HG02642 (cell line): ENCODE data around the gene MSI2.
"Not testable (repeated sequence)": the region's sequence is repeated elsewhere in the genome, so short reads cannot be mapped to it uniquely, and the experiment has no call there.

Source experiments
- ATAC-seq: cut with Tn5 transposase; IDR thresholded peaks from one replicate; pipeline ENCODE4 v1.9.1; 2021; ENCODE audit warnings: mild to moderate bottlenecking; ENCODE audit not compliant: unreplicated experiment, poor library complexity

The MSI2 gene

DNA sequence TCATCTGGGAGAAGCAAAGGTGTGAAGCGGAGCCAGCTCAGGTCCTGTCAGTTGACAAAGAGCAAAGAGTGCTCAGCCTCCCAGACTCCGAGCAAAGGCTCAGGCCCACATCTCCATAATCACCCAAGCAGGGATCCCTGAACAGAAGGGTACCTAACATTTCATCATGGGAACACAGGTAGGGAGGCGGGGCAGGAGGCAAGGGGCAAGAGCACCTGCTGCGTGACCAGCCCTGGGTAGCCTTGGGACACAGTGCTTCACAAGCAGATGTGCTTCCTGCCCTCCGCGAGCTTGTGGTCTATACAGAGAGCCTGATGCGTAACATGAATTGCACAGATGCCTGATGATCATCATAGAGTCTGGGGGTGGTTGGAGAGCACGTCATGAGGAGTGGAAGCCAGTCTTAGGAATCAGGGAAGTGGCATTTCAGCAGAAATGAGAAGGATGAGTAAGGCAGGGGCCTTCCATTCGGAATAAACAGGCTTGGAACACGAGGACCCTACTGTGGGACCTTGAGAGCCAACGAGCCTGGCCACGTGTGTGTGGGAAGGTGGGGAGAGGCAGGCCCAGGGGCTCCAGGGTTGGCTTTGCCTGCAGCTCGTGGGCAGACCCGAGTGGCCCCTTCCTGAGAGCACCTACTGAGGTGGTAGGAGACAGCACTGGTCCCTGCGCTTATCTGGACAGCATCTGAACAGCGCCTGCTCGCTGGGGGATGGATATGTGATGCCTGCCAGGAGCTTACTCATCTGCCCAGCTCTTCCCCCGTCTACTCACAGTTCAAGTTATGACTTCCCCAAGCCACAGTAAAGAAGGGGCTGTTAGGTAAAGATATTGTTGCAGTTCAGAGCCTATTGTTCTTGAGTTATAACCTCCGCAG lies 363.0 kb downstream of the MSI2 start:
- no peak for ATAC-seq

DNA sequence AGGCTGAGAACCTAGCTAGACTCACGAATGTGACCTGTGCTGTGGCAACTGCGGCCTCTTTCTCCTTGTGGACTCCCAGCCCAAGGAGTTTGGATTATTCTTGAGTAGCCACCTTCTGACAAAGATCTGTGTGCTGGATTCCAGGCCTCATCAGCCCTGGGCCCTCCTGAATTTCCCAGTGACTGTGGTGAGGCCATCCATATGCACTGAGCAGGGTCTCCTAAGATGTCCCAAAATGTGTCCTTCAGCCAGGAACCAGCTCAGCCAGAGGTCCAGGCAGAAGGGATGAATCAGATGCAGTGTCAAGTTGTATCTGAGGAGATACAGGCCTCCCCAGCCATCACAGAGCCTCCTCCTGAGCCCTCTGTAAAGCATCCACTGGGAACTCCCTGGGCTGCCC lies 364.3 kb downstream of the MSI2 start:
- ATAC-seq: no peak

DNA sequence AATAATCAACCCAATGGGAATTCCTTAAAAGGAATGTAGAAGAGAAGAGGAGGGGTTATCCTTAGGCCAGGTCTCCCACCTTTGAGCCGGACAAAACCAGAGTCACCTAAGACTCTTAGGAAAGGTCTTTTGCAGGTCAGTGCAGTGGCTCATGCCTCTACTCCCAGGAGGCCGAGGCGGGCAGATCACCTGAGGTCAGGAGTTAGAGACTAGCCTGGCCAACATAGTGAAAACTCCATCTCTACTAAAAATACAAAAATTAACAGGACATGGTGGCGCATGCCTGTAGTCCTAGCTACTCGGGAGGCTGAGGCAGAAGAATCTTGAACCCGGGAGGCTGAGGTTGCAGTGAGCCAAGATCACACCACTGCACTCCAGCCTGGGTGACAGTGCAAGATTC lies 365.5 kb downstream of the MSI2 start:
- not testable (repeated sequence) for ATAC-seq

DNA sequence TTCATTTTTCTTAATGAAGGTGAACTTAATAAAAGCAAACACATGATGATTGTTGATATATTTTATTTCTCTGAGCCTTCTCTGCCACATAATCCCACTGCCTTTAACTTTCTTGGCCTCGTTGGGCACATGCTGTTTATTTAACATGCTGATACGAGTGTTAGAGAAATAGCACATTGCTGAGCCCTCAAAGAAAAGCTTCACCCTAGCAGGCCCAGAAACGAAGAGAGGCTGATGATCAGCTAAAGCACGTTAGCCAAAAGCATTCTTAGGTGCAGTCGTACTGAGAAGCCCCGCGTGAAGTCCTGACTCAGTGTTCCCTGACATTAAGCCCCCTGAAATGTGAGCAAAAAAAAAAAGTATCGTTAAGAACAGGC lies 366.0 kb downstream of the MSI2 start:
- ATAC-seq: no peak

DNA sequence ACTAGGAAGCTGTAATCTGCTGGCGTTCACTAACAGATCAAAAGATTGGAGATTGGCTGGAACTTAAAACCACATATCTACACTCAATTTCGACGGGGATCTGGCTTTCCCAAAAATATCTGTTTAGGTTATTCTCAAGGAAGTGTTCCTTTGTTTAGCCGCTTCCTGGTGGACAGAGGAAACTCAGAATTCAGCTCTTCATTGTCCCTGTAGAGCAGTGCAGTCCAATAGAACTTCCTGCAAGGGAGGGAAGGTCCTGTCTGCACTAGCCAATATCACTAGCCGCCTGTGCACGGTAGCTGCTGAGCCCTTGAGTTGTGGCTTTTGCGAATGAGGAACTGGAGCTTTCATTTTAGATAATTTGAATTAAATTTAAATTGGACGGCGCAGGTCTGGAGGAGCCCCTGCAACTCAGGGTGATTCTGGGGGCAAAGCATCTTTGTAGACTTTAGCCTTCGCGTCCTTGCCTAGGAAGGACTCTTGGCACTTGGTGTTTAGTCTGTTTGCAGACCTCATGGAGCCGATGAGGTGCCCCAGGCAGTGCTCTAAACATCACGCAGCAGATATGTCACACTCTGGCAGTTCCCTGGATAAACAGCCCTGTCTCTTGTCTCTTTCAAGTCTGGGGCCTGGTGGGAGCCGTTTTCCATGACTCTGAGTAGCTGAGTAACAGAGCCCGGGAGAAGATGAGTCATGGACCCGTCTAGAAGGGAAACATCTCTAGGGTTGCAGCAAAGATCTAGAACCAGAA lies 366.5 kb downstream of the MSI2 start:
- peak; percentile 75 for ATAC-seq

DNA sequence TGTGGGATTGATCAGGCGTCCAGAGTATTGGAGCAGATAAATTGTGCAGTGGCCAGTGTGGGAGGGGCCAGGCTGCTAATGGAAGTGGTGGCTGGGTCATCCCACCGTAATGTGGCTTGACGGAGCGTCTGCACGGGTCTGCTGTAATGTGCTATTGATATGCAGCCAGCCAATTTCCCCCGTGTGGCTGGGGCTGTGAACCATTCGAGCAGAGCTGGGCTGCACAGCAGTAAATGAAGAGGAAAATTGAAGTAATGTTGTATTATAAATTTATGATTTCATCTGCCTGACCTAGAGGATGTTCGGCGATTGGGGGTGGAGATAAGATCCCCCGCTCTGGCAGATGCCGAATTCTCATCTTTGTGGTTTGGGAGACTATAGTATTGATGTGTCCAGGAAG lies 367.3 kb downstream of the MSI2 start:
- ATAC-seq: no peak

DNA sequence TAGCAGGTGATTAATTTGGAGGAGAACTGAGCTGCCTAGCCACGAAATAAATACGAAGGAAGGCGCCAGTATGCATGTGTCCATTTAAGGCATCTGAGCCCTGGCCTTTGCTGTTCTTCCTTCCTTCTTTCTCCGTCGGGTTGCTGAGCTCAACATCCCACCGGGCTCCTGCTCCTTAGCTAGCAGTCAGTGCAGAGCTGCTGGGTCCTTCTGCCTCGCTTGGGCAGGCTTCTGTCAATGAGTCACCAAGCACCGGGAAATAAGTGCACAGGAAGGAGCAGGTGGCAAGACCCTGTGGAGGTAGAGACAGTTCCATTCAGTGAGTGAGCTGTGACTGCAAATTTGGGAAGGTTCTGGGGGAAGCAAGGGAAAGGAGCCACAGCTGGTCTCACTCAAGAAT lies 368.1 kb downstream of the MSI2 start:
- no peak for ATAC-seq

DNA sequence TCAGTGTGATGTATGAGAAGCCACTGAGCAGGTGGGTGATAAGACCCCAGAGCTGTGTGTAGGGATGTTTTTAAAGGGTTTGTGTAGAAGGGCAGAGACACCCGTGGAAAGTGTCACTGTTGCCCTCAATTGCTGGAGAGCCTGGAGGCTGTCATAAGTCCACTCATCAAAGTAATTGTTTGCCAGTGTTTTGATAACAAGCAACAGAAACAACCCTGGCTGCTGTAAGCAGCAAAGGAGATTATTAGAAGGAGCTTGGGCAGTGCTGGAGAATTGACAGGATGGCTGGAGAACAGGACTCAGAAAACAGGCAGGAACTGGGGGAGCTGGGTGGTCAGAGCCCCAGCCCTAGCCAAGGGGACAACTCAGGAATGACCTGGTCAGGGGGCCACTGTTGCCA lies 369.2 kb downstream of the MSI2 start:
- no peak for ATAC-seq

DNA sequence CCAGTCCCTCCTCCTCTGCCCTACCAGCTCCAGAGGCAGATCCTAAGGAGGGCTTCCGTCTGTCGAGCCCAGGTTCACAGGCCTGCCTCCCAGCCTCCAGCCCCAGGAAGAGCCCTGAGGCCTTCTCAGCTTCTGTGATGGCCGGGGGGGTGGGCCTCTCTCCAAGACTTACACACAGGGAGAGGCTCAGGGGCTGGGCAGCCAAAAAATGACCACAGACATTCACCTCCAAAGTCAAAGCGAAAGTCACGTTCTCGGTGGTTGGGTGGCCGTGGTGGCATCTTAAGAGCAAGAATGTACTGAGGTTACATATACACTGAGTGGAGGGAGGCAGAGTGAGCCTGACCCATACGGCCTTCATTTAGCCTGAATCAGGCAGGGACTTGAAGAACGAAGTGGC lies 369.6 kb downstream of the MSI2 start:
- ATAC-seq: no peak

DNA sequence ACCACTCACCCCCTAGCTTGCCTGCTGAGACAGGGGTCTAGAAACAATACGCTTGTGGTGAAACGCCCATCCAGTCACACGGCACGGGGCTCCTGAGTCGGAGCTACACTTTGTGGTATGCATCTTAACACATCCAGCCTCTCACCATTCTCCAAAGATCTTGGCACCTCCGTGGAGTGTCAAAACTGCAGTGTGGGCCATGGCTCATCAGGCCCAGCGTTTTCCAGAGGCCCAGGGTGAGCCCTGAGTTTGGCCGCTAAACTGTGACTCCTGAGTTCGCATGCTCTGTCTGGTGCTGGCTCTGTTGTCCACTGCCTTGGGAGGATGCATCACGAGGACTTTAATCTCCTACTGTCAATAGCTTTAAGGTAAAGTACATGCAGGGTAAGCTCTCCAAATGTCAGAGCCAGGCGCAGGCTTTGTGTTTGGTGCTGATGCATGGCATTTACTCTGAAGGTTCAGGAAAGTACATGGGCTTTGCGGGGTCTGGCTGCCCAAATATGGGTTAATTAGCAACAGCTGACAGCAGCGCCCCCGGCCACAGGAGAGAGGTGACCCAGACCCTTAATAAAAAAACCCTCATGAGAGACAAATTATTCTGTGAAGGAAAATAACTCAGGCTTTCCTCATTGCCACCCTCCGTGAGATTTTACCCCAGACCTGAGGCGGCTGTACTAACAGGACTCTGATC lies 370.3 kb downstream of the MSI2 start:
- no peak for ATAC-seq

DNA sequence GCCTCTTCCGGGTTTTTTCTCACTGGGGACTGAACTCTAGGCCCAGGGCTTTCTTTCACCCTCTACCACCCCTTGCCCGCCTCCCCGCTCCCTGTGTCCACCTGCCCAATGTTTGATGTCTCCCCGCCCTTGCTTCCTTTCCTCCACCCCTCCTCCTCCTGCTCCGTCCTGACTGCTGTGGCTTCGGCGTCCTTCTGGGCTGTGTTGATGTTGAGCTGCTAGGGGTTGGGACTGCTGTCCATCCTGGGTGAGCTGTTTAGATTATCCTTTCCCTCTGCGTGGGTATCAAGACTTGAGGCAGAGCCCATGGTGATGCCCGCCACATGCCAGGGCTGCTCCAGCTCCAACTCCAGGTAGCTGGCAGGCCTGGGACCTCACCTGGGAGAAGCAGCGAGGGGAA lies 371.3 kb downstream of the MSI2 start:
- ATAC-seq: no peak

DNA sequence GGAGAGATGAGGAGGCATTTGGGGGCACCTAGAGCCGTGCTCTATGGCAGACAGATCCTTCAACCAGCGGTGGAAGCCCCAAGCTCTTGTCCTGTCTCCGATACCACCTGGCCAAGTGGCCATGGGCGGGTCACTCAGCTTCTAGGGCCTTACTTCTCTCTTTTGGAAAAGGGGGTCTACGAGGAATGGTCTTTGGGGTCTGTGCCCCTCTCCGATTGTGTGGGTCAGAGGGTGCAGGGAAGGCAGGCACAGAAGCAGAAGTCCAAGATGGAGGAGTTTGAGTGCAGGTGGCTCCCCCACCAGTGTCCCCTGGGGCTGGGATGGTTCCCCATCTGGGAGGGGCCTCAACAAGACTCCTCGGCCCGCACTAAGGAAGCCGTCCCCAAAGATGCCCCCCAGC lies 372.1 kb downstream of the MSI2 start:
- no peak for ATAC-seq

DNA sequence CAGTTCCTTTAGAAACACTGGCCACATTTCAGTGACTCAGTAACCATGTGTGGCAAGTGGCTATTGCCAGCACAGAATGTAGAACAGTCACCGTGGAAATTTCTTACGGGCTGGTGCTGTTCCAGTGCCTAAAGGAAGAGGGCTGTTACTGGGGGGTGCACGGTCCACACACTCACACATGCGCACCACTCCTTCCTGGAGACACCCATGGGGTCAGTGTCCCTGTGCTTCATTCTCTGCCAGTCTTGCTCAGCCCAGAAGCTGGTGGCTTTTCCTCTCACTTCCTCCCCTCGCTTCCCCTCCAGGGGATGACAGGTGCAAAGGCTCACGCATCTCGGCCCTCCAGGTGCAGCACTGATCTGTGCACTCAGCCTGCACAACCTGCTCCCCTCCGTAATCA lies 373.1 kb downstream of the MSI2 start:
- peak; percentile 80 for ATAC-seq

DNA sequence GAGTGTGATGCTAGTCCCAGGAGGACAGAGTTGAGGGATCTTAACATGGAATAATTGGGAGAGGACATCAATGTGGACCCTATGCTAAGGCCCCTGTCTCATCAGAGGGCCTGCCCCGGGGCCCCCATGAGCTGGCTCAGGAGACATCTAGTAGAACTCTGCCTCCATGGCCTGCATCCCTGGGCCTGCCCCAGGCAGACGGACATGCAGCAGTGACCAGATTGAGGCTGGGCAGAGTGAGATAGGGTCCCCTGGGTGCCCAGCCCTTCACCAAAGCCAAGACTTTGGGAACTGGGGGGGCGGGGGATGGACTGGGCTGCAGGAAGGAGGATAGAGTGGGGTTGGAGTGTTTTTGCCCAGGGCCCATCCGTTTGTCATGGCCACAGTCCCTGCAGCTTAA lies 373.6 kb downstream of the MSI2 start:
- ATAC-seq: no peak

DNA sequence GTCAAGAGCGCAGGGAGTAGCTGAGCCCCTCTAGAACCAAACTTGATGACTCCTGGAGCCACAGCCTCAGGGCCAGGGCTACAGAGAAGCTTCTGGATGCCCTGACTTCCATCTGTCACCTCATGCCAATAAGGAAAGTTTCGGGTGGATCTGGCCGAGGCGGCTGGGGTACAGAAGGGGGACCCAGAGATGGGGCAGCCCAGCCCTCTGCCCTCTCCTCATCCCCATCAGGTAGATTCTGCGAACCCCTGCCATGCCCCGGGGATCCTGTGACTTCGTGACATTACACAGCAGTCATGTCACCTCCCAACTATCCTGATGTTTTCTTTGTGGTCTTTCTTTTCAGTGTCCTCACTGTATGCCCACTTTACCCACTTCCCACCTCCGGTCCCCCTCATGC lies 374.4 kb downstream of the MSI2 start:
- ATAC-seq: no peak

DNA sequence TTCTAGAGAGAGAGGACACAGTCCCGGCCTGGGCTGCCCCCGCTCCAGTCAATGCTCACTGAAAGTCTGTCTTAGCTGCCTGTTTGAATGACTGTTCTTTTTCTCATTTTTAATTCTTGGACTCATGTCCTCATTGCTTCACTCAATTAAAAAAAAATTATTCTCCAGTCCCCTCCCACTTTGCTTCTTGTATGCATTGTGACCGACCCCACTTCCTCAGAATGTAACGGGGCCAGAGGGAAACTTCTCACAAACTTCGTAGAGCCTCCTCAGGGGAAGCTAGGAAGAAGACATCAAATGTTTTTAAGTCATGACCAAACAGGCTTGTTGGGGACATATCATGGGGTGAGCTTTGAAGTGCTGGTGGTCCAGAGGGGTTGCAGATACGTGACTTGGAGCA lies 375.5 kb downstream of the MSI2 start:
- no peak for ATAC-seq

DNA sequence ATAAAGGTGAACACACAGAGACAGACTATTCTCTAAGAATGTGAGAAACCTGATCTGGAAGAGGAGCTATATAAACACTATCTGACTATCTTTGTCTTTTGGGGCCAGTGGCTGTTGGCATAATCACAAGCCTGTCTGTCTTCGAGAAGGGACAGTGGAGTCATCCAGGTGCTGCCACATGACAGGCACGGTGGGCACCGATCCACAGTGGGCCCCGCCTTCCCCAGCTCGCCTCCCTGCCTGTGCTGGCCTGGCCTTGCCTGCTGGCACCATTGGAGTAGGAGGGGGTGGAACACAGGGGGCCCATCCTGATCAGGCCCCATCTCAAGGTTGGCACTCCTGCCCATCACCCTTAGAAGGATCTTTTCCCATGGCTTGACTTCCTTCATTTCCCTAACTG lies 376.0 kb downstream of the MSI2 start:
- ATAC-seq: no peak

DNA sequence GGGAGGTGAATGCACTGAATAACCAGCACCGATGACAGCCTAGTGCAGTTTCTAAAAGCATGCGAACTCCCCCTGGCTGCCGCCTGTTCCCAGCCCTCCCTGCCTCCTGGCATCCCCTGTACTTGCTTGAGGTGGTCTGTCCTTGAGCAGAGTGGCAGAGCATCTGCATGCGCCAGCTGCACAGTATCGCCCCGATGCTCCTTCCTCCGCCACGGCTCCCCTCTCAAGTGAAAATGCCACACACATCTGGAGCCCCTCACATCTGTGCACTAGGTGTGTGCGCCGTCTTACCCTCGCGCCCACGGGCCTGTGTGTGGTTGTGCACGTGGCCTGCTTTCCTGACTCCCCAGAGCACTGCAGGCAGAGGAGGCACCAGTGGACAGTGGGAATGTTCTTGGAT lies 376.9 kb downstream of the MSI2 start:
- no peak for ATAC-seq

DNA sequence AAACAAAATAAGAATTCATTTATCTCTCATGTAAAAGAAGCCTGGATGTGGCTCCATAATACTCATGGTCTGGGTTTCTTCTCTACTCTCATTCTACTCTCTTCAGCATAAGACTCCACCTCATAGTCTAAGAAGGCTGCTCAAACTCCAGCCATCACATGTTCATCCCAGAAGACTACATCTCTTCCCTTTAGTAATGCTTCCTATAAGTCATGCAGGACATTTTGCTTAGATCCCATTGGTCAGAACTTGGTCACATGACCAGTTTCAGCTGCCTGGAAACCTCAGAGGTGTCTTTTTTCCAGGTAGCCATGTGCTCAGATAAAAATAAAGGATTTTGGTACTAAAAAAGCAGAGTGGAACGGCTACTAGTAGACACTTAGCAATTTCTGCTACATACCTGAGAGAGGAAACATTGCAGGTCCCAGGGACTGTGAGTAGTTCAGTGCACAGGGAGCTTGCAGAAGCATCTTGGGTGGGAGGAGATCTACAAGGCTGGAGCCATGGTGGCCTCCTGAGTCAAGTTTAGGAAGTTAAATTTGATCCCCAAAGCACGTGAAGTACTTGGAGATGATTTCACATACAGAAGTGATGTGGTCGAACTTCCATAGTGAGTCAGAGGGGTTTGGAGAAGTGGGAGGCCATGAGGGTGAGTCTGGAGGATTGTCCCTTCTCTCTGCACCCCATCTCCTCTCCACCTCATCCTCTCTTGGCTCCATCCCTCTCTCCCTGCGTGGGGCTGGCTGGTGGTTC lies 378.6 kb downstream of the MSI2 start:
- ATAC-seq: no peak

DNA sequence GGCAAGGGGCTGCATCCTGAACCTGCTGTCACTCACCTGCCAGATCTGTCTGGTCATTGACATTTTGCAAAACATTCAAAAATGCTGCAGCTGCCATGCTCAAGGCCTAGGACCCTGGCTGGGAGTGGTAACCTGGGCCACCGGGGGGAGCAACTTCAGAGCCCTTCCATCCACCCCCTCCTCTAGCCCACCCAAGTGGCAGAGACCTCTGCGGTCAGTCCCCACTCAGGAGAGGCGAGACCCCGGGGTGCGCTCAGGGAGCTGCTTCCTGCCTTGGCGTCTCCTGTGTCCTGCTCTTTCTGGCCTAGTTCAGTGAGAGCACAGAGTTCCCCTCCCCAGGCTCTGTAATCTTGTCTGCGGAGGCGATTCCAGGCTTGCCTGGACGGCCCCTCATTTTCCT lies 380.0 kb downstream of the MSI2 start:
- no peak for ATAC-seq
